Fibroblast of lung (primary cell): ENCODE results near the gene TMEM163. TPM values are rescaled to one million over a fixed set of nuclear protein-coding genes. Genes with fewer than 3 reads are reported as not detected.

Source experiments
- DNase-seq, 2 donors: peaks; one replicate each; pipeline versions ENCODE4 v3.0.0 to v3.0.0-alpha.2; 2010; ENCODE audit warnings: low read depth in 2 of 2
- H2AFZ ChIP-seq: 2 replicates; pipeline ENCODE4 v1.5.1; 2012; ENCODE audit warnings: low read length, control low read depth, inconsistent platforms
- H3K27ac ChIP-seq: 2 replicates; pipeline ENCODE4 v1.5.1; 2011; ENCODE audit warnings: low read length, control low read depth; ENCODE audit not compliant: insufficient read depth
- H3K27me3 ChIP-seq: 2 replicates; pipeline ENCODE4 v1.5.1; 2011; ENCODE audit warnings: mild to moderate bottlenecking, low read length; ENCODE audit not compliant: control insufficient read depth, insufficient read depth
- H3K36me3 ChIP-seq: 2 replicates; pipeline ENCODE4 v1.5.1; 2011; ENCODE audit warnings: low read length; ENCODE audit not compliant: control insufficient read depth, insufficient read depth
- H3K4me1 ChIP-seq: 2 replicates; pipeline ENCODE4 v1.5.1; 2011; ENCODE audit warnings: low read length; ENCODE audit not compliant: control insufficient read depth, insufficient read depth; ENCODE audit errors: extremely low read depth
- H3K4me2 ChIP-seq: 2 replicates; pipeline ENCODE4 v1.5.1; 2011; ENCODE audit warnings: low read length, control low read depth; ENCODE audit not compliant: insufficient read depth; ENCODE audit errors: extremely low read depth
- H3K4me3 ChIP-seq, 4 experiments: fragments of 200-600 bp in 1 of 4; sonication (generic) in 1 of 4; replicated peaks in 1 of 4; 2 replicates each; pipeline ENCODE4 v1.5.1; 2011 to 2016; ENCODE audit warnings: low read length in 4 of 4, low read depth in 3 of 4, mild to moderate bottlenecking in 3 of 4, control low read depth in 2 of 4, inconsistent platforms in 1 of 4, mixed read lengths in 1 of 4; ENCODE audit not compliant: insufficient read depth in 1 of 4; ENCODE audit errors: control extremely low read depth in 1 of 4
- H3K79me2 ChIP-seq: 2 replicates; pipeline ENCODE4 v1.5.1; 2012; ENCODE audit warnings: mild to moderate bottlenecking, low read length, inconsistent platforms; ENCODE audit not compliant: control insufficient read depth, insufficient read depth
- H3K9ac ChIP-seq: 2 replicates; pipeline ENCODE4 v1.5.1; 2011; ENCODE audit warnings: mild to moderate bottlenecking, low read length, control low read depth; ENCODE audit not compliant: insufficient read depth
- H3K9me3 ChIP-seq: 2 replicates; pipeline ENCODE4 v1.5.1; 2012; ENCODE audit warnings: low read depth, low read length; ENCODE audit not compliant: control insufficient read depth, insufficient read depth
- H4K20me1 ChIP-seq: 2 replicates; pipeline ENCODE4 v1.5.1; 2011; ENCODE audit warnings: low read length; ENCODE audit not compliant: control insufficient read depth, insufficient read depth; ENCODE audit errors: extremely low read depth
- CTCF ChIP-seq, 2 donors: IDR thresholded peaks in 1 of 2; conservative IDR thresholded peaks in 1 of 2; 1 replicate in 1 of 2; 2 replicates in 1 of 2; pipeline ENCODE4 v1.5.1; 2011 to 2012; ENCODE audit warnings: low read length in 2 of 2, control low read depth in 1 of 2, inconsistent platforms in 1 of 2, low read depth in 1 of 2, mild to moderate bottlenecking in 1 of 2
- EZH2 ChIP-seq: IDR thresholded peaks from 2 replicates; pipeline ENCODE4 v1.5.1; 2012; ENCODE audit warnings: low read length, control low read depth, mild to moderate bottlenecking; ENCODE audit errors: missing control alignments
- polyA plus RNA-seq, 2 donors: library from polyadenylated mRNA; depleted of rRNA in 1 of 2; stranded (reverse) in 1 of 2; unstranded in 1 of 2; fragments of >200 nt; gene quantifications; 2 replicates each; pipeline ENCODE4 v1.2.1, GENCODE V29; 2011 to 2012; ENCODE audit warnings: missing spikeins in 1 of 2
- total RNA-seq: library from RNA; depleted of rRNA; stranded (reverse); fragments of >200 nt; gene quantifications from 2 replicates; pipeline ENCODE4 v1.2.1, GENCODE V29; 2014

TMEM163 gene
- total and polyA plus RNA-seq, 2 donors (not counting 1 experiment from before 2014, with no cell fraction given): under 0.01 to 0.03 TPM

GRCh38 chr2:134669731-134670669, 48.8 kb downstream of the TMEM163 start:
- H2AFZ ChIP-seq: no peak overlapping the region
- H3K4me2 ChIP-seq: no peak overlapping the region
- DNase-seq: no peak
- no peaks in the 10 kb centered on the region for H3K4me1 ChIP-seq
- TF ChIP-seq EZH2: no peak
- TF ChIP-seq CTCF (conservative IDR thresholded peaks at IDR 0.05 in 1 of 2, IDR thresholded peaks at IDR 0.05 in 1 of 2; ENCODE audit: low read depth in 1 of 2, low read length in 2 of 2): no peak
- H3K27ac ChIP-seq: no peak overlapping the region
- H3K9me3 ChIP-seq: no peaks in the 10 kb centered on the region
- H4K20me1 ChIP-seq: no peaks in the 10 kb centered on the region
- H3K27me3 ChIP-seq: no peaks in the 10 kb centered on the region
- H3K4me3 ChIP-seq: no peak overlapping the region
- no peaks in the 10 kb centered on the region for H3K36me3 ChIP-seq
- H3K9ac ChIP-seq: no peak overlapping the region
- H3K79me2 ChIP-seq: no peaks in the 10 kb centered on the region

GRCh38 chr2:134668821-134669220, 50.0 kb downstream of the TMEM163 start:
- Histone ChIP-seq H3K36me3 (no peaks in the 10 kb centered on the region), H3K27ac (no peak overlapping the region), H3K4me1 (no peaks in the 10 kb centered on the region), H3K4me3 (no peak overlapping the region), H3K79me2 (no peaks in the 10 kb centered on the region), H3K9ac (no peak overlapping the region), H3K27me3 (no peaks in the 10 kb centered on the region), H3K4me2 (no peak overlapping the region), H2AFZ (no peak overlapping the region), H3K9me3 (no peaks in the 10 kb centered on the region), H4K20me1 (no peaks in the 10 kb centered on the region)
- TF ChIP-seq EZH2: no peak
- no peak for TF ChIP-seq CTCF (conservative IDR thresholded peaks at IDR 0.05 in 1 of 2, IDR thresholded peaks at IDR 0.05 in 1 of 2; ENCODE audit: low read depth in 1 of 2, low read length in 2 of 2)
- peak in 1 of 2 donors; percentile 83 for DNase-seq

- Histone ChIP-seq H3K9ac (no peak overlapping the region), H3K27ac (no peak overlapping the region)
- no peak for TF ChIP-seq CTCF (conservative IDR thresholded peaks at IDR 0.05 in 1 of 2, IDR thresholded peaks at IDR 0.05 in 1 of 2; ENCODE audit: low read depth in 1 of 2, low read length in 2 of 2)
- no peak for TF ChIP-seq EZH2
Observed at GRCh38 chr2:134667541-134667940, 51.3 kb downstream of the TMEM163 start.

More at GRCh38 chr2:134667541-134667940, 51.3 kb downstream of the TMEM163 start:
- H2AFZ ChIP-seq: no peak overlapping the region
- H3K4me3 ChIP-seq: no peak overlapping the region
- no peaks in the 10 kb centered on the region for H3K9me3 ChIP-seq
- no peaks in the 10 kb centered on the region for H3K4me1 ChIP-seq
- DNase-seq: no peak
- H3K79me2 ChIP-seq: no peaks in the 10 kb centered on the region
- H3K27me3 ChIP-seq: no peaks in the 10 kb centered on the region
- H3K4me2 ChIP-seq: no peak overlapping the region
- no peaks in the 10 kb centered on the region for H4K20me1 ChIP-seq
- no peaks in the 10 kb centered on the region for H3K36me3 ChIP-seq
